Measurements from ENCODE around the gene GTF3C6.
A peak's percentile ranks its signal among the peaks of the same experiment; 100 is the strongest.

GTF3C6 gene

DNA sequence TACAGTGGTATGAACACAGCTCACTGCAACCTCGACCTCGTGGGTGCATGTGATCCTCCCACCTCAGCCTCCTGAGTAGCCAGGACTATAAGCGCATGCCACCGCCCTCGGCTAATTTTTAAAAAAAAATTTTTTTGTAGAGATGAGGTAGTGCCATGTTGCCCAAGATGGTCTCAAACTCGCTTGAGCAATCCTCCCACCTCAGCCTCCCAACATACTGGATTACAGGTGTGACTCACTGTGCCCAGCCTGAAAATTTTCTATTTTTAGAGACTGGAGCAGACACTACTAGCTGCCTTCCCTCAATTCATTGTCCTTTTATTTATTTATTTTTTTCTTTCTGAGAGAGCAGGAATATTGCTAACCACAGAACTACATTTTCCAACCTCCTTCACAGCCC, 20.3 kb upstream of the GTF3C6 start:
- no peak for ATAC-seq
- no peak for TF ChIP-seq OSR1 (CRISPR knock-in tag; IDR thresholded peaks at IDR 0.05)
- no peak for TF ChIP-seq CSRNP3 (CRISPR knock-in tag; IDR thresholded peaks at IDR 0.05)
- TF ChIP-seq CSDC2 (CRISPR knock-in tag; IDR thresholded peaks at IDR 0.05) = no peak
- TF ChIP-seq ISL1 (CRISPR knock-in tag; IDR thresholded peaks at IDR 0.05) = no peak
- TF ChIP-seq, protein P1, sequence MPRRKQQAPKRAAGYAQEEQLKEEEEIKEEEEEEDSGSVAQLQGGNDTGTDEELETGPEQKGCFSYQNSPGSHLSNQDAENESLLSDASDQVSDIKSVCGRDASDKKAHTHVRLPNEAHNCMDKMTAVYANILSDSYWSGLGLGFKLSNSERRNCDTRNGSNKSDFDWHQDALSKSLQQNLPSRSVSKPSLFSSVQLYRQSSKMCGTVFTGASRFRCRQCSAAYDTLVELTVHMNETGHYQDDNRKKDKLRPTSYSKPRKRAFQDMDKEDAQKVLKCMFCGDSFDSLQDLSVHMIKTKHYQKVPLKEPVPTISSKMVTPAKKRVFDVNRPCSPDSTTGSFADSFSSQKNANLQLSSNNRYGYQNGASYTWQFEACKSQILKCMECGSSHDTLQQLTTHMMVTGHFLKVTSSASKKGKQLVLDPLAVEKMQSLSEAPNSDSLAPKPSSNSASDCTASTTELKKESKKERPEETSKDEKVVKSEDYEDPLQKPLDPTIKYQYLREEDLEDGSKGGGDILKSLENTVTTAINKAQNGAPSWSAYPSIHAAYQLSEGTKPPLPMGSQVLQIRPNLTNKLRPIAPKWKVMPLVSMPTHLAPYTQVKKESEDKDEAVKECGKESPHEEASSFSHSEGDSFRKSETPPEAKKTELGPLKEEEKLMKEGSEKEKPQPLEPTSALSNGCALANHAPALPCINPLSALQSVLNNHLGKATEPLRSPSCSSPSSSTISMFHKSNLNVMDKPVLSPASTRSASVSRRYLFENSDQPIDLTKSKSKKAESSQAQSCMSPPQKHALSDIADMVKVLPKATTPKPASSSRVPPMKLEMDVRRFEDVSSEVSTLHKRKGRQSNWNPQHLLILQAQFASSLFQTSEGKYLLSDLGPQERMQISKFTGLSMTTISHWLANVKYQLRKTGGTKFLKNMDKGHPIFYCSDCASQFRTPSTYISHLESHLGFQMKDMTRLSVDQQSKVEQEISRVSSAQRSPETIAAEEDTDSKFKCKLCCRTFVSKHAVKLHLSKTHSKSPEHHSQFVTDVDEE (CRISPR knock-in tag; IDR thresholded peaks at IDR 0.05) = no peak
- TF ChIP-seq ZNF70 (CRISPR knock-in tag; IDR thresholded peaks at IDR 0.05) = no peak
- no peak for TF ChIP-seq ZNF565 (CRISPR knock-in tag; conservative IDR thresholded peaks at IDR 0.05; ENCODE audit: low read depth)
- no peak for TF ChIP-seq RARB (CRISPR knock-in tag; IDR thresholded peaks at IDR 0.05)
- TF ChIP-seq BACH2 (CRISPR knock-in tag; IDR thresholded peaks at IDR 0.05; ENCODE audit: borderline replicate concordance) = no peak
- no peak for TF ChIP-seq TOX (CRISPR knock-in tag; IDR thresholded peaks at IDR 0.05; ENCODE audit: borderline replicate concordance)

- ATAC-seq = no peak
- no peak for TF ChIP-seq PATZ1 (CRISPR knock-in tag; IDR thresholded peaks at IDR 0.05; ENCODE audit: borderline replicate concordance)
- no peak for TF ChIP-seq CSRNP3 (CRISPR knock-in tag; IDR thresholded peaks at IDR 0.05)
- no peak for TF ChIP-seq ESRRG (CRISPR knock-in tag; IDR thresholded peaks at IDR 0.05)
- no peak for TF ChIP-seq ZFP30 (CRISPR knock-in tag; IDR thresholded peaks at IDR 0.05)
- TF ChIP-seq TCF4 (CRISPR knock-in tag; IDR thresholded peaks at IDR 0.05; ENCODE audit: borderline replicate concordance) = no peak
Measured at GRCh38 chr6:110939429-110940200, 18.9 kb upstream of the GTF3C6 start.

DNA sequence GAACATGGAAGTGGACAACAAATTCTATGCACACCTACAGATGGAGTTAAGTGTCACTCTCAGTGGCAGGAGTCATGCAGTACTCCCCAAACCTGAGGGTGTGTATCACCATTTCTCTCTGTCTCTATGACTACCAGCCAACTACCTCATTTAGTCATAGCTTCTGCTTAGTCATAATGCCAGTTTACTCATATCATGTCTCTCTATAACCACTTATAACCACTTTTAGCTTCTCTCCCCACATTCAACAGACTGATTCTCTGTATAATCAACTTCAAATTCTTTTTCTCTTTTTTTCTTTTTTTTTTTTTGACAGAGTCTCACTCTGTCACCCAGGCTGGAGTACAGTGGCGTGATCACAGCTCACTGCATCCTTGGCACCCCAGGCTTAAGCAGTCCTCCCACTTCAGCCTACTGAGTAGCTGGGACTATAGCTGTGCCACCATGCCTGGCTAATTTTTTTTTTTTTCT, 13.8 kb upstream of the GTF3C6 start:
- peak; percentile 96 for ATAC-seq
- TF ChIP-seq TOX (CRISPR knock-in tag; IDR thresholded peaks at IDR 0.05; ENCODE audit: borderline replicate concordance) (no peak), ISL1 (CRISPR knock-in tag; IDR thresholded peaks at IDR 0.05) (peak; percentile 62; the same call in 1 of the 2 replicates)

GRCh38 chr6:110946498-110946897, 12.0 kb upstream of the GTF3C6 start:
- 0 out of 3 replicates have a peak, but pooled peaks have one; percentile 8 for ATAC-seq
- TF ChIP-seq BACH2 (CRISPR knock-in tag; IDR thresholded peaks at IDR 0.05; ENCODE audit: borderline replicate concordance) (no peak), TOX (CRISPR knock-in tag; IDR thresholded peaks at IDR 0.05; ENCODE audit: borderline replicate concordance) (no peak)

GRCh38 chr6:110949679-110950285, 8.7 kb upstream of the GTF3C6 start:
- peak; percentile 28; the same call in 2 of the 3 replicates for ATAC-seq
- TF ChIP-seq CSDC2 (CRISPR knock-in tag; IDR thresholded peaks at IDR 0.05) (no peak), RARB (CRISPR knock-in tag; IDR thresholded peaks at IDR 0.05) (no peak), ZFP30 (CRISPR knock-in tag; IDR thresholded peaks at IDR 0.05) (no peak), OSR1 (CRISPR knock-in tag; IDR thresholded peaks at IDR 0.05) (no peak), TCF4 (CRISPR knock-in tag; IDR thresholded peaks at IDR 0.05; ENCODE audit: borderline replicate concordance) (no peak), GLIS3 (CRISPR knock-in tag; IDR thresholded peaks at IDR 0.05) (no peak), ZFP3 (CRISPR knock-in tag; IDR thresholded peaks at IDR 0.05) (no peak), PATZ1 (CRISPR knock-in tag; IDR thresholded peaks at IDR 0.05; ENCODE audit: borderline replicate concordance) (no peak), ESRRG (CRISPR knock-in tag; IDR thresholded peaks at IDR 0.05) (no peak), ARNTL (CRISPR knock-in tag; IDR thresholded peaks at IDR 0.05; ENCODE audit: borderline replicate concordance, low read depth) (no peak), ISL1 (CRISPR knock-in tag; IDR thresholded peaks at IDR 0.05) (no peak), ZNF8 (CRISPR knock-in tag; IDR thresholded peaks at IDR 0.05) (no peak), PPARA (CRISPR knock-in tag; IDR thresholded peaks at IDR 0.05; ENCODE audit: borderline replicate concordance) (no peak), TOX (CRISPR knock-in tag; IDR thresholded peaks at IDR 0.05; ENCODE audit: borderline replicate concordance) (no peak)
- TF ChIP-seq, protein P2, sequence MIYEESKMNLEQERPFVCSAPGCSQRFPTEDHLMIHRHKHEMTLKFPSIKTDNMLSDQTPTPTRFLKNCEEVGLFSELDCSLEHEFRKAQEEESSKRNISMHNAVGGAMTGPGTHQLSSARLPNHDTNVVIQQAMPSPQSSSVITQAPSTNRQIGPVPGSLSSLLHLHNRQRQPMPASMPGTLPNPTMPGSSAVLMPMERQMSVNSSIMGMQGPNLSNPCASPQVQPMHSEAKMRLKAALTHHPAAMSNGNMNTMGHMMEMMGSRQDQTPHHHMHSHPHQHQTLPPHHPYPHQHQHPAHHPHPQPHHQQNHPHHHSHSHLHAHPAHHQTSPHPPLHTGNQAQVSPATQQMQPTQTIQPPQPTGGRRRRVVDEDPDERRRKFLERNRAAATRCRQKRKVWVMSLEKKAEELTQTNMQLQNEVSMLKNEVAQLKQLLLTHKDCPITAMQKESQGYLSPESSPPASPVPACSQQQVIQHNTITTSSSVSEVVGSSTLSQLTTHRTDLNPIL (CRISPR knock-in tag; IDR thresholded peaks at IDR 0.05; ENCODE audit: low read depth) = no peak
